Measurements from ENCODE around the gene LRRD1.

DNA sequence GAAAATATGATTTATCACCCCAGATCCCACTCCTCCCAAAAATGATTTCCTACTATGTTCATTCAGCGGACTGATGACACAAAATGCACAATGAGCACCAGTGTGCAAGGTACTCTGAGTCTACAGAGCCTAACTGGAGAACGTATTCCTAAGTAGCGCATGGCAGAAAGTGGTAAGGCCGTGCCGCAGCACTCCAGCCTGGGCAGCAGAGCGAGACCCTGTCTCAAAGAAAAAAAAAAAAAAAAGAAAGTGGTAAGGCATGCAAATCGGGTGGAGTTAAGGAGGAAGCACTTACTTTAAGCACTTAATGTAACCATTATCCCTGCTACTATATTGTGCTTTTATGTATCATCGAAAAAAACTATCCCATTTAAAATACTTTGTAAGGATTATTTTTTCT lies 70.1 kb downstream of the LRRD1 start:
- TF ChIP-seq, protein P1, sequence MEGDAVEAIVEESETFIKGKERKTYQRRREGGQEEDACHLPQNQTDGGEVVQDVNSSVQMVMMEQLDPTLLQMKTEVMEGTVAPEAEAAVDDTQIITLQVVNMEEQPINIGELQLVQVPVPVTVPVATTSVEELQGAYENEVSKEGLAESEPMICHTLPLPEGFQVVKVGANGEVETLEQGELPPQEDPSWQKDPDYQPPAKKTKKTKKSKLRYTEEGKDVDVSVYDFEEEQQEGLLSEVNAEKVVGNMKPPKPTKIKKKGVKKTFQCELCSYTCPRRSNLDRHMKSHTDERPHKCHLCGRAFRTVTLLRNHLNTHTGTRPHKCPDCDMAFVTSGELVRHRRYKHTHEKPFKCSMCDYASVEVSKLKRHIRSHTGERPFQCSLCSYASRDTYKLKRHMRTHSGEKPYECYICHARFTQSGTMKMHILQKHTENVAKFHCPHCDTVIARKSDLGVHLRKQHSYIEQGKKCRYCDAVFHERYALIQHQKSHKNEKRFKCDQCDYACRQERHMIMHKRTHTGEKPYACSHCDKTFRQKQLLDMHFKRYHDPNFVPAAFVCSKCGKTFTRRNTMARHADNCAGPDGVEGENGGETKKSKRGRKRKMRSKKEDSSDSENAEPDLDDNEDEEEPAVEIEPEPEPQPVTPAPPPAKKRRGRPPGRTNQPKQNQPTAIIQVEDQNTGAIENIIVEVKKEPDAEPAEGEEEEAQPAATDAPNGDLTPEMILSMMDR (IDR thresholded peaks at IDR 0.05; ENCODE audit: low read depth, low read length) = no peak
- no peak for TF ChIP-seq POLR2A (IDR thresholded peaks at IDR 0.05; ENCODE audit: extremely low read depth, insufficient read length)

All from NB4 (cell line).